Esophagus (tissue), 2 donors: ENCODE results near the gene RAI14. TPM values are rescaled to one million over a fixed set of nuclear protein-coding genes. Genes with fewer than 3 reads are reported as not detected.

Experiments
- H3K27ac ChIP-seq, 2 donors: one replicate each; pipeline ENCODE4 v1.5.1; 2013; ENCODE audit warnings: low read depth in 2 of 2, mild to moderate bottlenecking in 2 of 2, inconsistent platforms in 1 of 2, low read length in 1 of 2, moderate library complexity in 1 of 2
- H3K27me3 ChIP-seq, 2 donors: one replicate each; pipeline ENCODE4 v1.6.1; 2013; ENCODE audit warnings: low read length in 2 of 2, control low read depth in 1 of 2, mild to moderate bottlenecking in 1 of 2; ENCODE audit not compliant: insufficient read depth in 2 of 2, control insufficient read depth in 1 of 2
- H3K36me3 ChIP-seq, 2 donors: one replicate each; pipeline ENCODE4 v1.6.1; 2013; ENCODE audit warnings: low read length in 1 of 2; ENCODE audit not compliant: control insufficient read depth in 2 of 2, insufficient read depth in 2 of 2
- H3K4me1 ChIP-seq, 2 donors: one replicate each; pipeline ENCODE4 v1.6.1; 2013; ENCODE audit warnings: low read length in 1 of 2; ENCODE audit not compliant: control insufficient read depth in 2 of 2, insufficient read depth in 2 of 2
- H3K4me3 ChIP-seq, 2 donors: one replicate each; pipeline ENCODE4 v1.5.1; 2013; ENCODE audit warnings: low read length in 2 of 2, mild to moderate bottlenecking in 2 of 2, low read depth in 1 of 2, moderate library complexity in 1 of 2
- H3K9me3 ChIP-seq, 2 donors: one replicate each; pipeline ENCODE4 v1.6.1; 2013; ENCODE audit warnings: mild to moderate bottlenecking in 2 of 2, low read depth in 1 of 2, low read length in 1 of 2, moderate library complexity in 1 of 2; ENCODE audit not compliant: control insufficient read depth in 2 of 2, insufficient read depth in 1 of 2
- WGBS, 2 donors: extraction: QIAGEN DNeasy Blood & Tissue Kit; methylation state at CpG; one replicate each; pipeline ENCODE4 v1.1.7; 2013; 5-methylcytosine and 5-hydroxymethylcytosine counted together
- polyA plus RNA-seq, 2 donors: library from polyadenylated mRNA; stranded (reverse); fragments of 200-250 nt; gene quantifications; one replicate each; pipeline ENCODE4 v1.2.3, GENCODE V29; 2013
- donor health status: healthy with polysubstance abuse.
- donor health status: Bipolar disorder and iron deficiency.

The RAI14 gene
- polyA plus RNA-seq, 2 donors: 2.1 to 3.4 TPM

- no peaks in the 10 kb centered on the region for H3K27me3 ChIP-seq
- H3K9me3 ChIP-seq: no peaks in the 10 kb centered on the region
- peaks cover 0 to 3% of the 10 kb centered on the region in 2 donors for H3K4me1 ChIP-seq
- WGBS, 2 donors: 62 to 65% methylated on average over 3 of the region's 3 CpGs
- no peak overlapping the region for H3K4me3 ChIP-seq
- H3K27ac ChIP-seq: no peak overlapping the region
- no peaks in the 10 kb centered on the region for H3K36me3 ChIP-seq
Measured at GRCh38 chr5:34863946-34864345, 207.8 kb downstream of the RAI14 start.

DNA sequence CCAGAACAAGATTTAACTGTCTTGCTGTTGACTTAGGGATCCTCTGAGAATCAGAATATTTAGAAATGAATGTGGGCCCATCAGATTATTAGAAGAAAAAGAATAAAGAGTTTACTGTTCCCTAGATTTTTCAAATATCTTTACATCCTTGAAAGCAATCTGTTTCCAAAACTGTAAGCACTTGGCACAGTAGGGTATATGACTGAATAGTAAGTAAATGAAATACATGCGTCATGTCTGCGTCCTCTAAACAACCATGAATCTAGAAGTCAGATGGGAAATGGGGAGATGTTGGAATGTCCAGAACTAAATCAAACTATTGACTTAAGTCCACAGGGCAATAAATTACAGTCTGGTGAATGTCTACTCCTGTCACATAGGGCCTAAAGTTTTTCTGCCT lies 209.0 kb downstream of the RAI14 start:
- Histone ChIP-seq H3K4me3 (no peak overlapping the region), H3K27me3 (no peaks in the 10 kb centered on the region), H3K9me3 (no peaks in the 10 kb centered on the region), H3K36me3 (no peaks in the 10 kb centered on the region), H3K27ac (no peak overlapping the region), H3K4me1 (peaks cover 0 to 3% of the 10 kb centered on the region in 2 donors)
- WGBS, 2 donors: 92 to 98% methylated on average over 2 of the region's 2 CpGs

GRCh38 chr5:34866989-34867471 lies 210.9 kb downstream of the RAI14 start:
- H3K4me1 ChIP-seq: peaks cover 0 to 3% of the 10 kb centered on the region in 2 donors
- H3K27ac ChIP-seq: no peak overlapping the region
- H3K36me3 ChIP-seq: no peaks in the 10 kb centered on the region
- 71 to 85% methylated on average over 3 of the region's 3 CpGs for whole genome bisulfite sequencing, 2 donors
- no peak overlapping the region for H3K4me3 ChIP-seq
- no peaks in the 10 kb centered on the region for H3K27me3 ChIP-seq
- no peaks in the 10 kb centered on the region for H3K9me3 ChIP-seq

DNA sequence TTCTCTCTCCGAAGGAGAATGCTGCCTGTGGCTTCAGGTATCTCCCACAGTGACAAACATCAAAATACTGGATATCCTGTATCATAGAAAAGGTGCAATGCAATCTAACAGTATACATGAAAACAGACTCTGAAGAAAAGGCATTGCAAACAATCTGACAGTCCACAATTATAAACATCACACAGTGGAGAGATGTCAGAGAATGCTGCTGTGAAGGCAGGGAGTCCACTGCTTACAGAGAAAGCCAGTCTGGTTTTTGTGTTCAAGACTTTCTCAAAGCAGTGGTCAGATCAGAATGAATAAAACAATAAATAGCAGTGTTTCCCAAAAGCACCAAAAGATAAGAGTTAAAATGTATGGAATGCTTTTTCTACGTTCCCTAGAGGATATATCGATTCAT lies 211.5 kb downstream of the RAI14 start:
- Histone ChIP-seq H3K4me1 (peaks cover 0 to 3% of the 10 kb centered on the region in 2 donors), H3K27ac (no peak overlapping the region), H3K36me3 (no peaks in the 10 kb centered on the region), H3K4me3 (no peak overlapping the region), H3K27me3 (no peaks in the 10 kb centered on the region), H3K9me3 (no peaks in the 10 kb centered on the region)
- WGBS, 2 donors: 86 to 91% methylated on average over 3 of the region's 3 CpGs

GRCh38 chr5:34868791-34869190 lies 212.7 kb downstream of the RAI14 start:
- H3K9me3 ChIP-seq: no peaks in the 10 kb centered on the region
- 99 to 100% methylated on average over 1 of the region's 1 CpG for whole genome bisulfite sequencing, 2 donors
- H3K4me1 ChIP-seq: peaks cover 0 to 3% of the 10 kb centered on the region in 2 donors
- no peaks in the 10 kb centered on the region for H3K36me3 ChIP-seq
- no peak overlapping the region for H3K4me3 ChIP-seq
- no peak overlapping the region for H3K27ac ChIP-seq
- no peaks in the 10 kb centered on the region for H3K27me3 ChIP-seq

DNA sequence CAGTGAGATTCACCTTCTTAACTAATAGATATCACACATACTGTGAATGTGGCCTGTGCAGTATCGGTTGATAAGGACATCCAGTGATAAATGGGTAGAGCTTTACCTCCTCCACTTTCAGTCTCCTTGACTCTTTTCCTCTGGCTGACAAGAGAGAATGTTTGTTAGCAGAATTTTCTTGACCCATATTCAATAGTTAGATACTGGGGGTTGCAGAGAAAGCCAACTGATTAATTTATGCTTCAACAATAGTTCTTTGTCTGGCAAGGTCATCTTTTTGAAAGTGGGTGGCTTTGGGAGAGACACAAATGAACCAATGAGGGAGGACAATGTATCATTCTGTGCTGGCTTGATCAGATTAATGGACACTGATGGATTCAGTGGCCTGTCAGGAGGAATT lies 213.1 kb downstream of the RAI14 start:
- 78 to 84% methylated on average over 1 of the region's 1 CpG for WGBS, 2 donors
- H3K4me3 ChIP-seq: no peak overlapping the region
- no peak overlapping the region for H3K27ac ChIP-seq
- H3K36me3 ChIP-seq: no peaks in the 10 kb centered on the region
- no peaks in the 10 kb centered on the region for H3K9me3 ChIP-seq
- no peaks in the 10 kb centered on the region for H3K27me3 ChIP-seq
- peaks cover 0 to 3% of the 10 kb centered on the region in 2 donors for H3K4me1 ChIP-seq

GRCh38 chr5:34870382-34870781 lies 214.3 kb downstream of the RAI14 start:
- peaks cover 0 to 3% of the 10 kb centered on the region in 2 donors for H3K4me1 ChIP-seq
- WGBS, 2 donors: 88 to 92% methylated on average over 2 of the region's 2 CpGs

GRCh38 chr5:34876275-34876674 lies 220.1 kb downstream of the RAI14 start:
- Histone ChIP-seq H3K36me3 (no peaks in the 10 kb centered on the region), H3K27ac (no peak overlapping the region), H3K4me1 (no peaks in the 10 kb centered on the region), H3K4me3 (no peak overlapping the region), H3K27me3 (no peaks in the 10 kb centered on the region), H3K9me3 (no peaks in the 10 kb centered on the region)

More at GRCh38 chr5:34870382-34870781, 214.3 kb downstream of the RAI14 start:
- Histone ChIP-seq H3K27me3 (no peaks in the 10 kb centered on the region), H3K27ac (no peak overlapping the region), H3K36me3 (no peaks in the 10 kb centered on the region), H3K9me3 (no peaks in the 10 kb centered on the region), H3K4me3 (no peak overlapping the region)

DNA sequence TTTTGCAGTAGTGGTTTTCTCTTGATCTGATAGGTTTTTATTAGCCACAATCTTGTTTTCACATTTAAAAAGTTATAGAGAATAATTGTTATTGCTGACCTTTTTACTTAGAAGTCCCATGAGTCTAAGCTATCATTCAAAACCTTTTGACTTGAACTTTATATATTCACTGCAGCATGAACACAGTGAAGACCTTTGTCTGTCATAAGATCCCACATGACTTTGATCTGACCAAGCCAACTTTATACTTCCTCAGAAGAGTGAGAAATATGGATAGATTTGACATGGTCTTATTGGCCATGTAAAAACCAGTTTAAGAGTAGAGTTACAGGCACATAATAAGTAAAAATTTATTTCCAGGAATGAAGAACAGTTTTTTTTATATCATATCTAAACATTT lies 225.1 kb downstream of the RAI14 start:
- no peaks in the 10 kb centered on the region for H3K9me3 ChIP-seq

More for the DNA sequence above, 225.1 kb downstream of the RAI14 start:
- Histone ChIP-seq H3K4me3 (no peak overlapping the region), H3K27me3 (no peaks in the 10 kb centered on the region), H3K4me1 (no peaks in the 10 kb centered on the region), H3K27ac (no peak overlapping the region), H3K36me3 (no peaks in the 10 kb centered on the region)
